ENCODE results near the gene CDHR3.

CDHR3 gene

DNA sequence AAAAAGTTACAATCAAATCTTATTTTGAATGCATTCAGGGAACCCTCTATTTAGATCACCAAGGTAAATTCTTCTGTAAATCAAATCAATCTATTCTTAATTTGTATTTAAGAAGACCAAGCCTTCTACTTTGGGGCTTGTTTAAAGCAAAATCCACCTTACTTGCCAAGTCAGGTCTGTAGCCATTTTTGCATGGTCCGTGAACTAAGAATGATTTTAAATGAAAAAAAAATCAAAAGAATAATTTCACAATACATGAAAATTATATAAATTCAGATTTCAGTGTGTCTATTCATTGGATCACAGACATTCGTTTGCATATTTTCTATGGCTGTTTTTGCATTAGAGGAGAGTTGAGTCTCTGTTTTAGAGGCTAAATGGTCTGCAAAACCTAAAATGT is 89.6 kb downstream of the CDHR3 start:
- H3K4me1 Mint-ChIP-seq, result peaks cover 11% of the 10 kb centered on the region
- DNase-seq, result no peak
- H3K9me3 Mint-ChIP-seq, result no peaks in the 10 kb centered on the region
- no peaks in the 10 kb centered on the region for H3K27me3 Mint-ChIP-seq
- no peak overlapping the region for H3K4me3 Mint-ChIP-seq
- H3K27ac Mint-ChIP-seq, result no peak overlapping the region
- no peak for ATAC-seq
- no peaks in the 10 kb centered on the region for H3K36me3 Mint-ChIP-seq (ENCODE audit: low read depth)

DNA sequence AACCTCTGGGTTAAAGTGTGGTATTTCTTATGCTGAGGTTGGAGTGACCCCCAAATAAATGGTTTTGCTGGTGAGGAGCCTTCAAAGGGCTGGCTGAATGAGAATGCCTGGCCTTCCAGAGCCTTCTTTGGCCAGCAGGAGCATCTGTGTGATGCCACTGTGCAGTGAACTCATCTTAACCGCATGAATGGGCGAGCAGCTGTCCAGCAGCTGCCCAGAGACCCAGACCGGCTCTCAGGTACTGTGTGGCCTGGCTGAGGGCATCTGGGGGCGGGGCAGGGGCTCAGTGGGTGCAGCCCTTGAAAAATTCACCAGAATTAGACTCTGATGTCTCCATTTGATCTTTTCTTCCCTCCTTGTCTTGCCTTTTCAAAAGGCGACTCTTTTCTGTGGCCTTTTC is 90.0 kb downstream of the CDHR3 start:
- no peak overlapping the region for H3K4me3 Mint-ChIP-seq
- ATAC-seq (no peak), DNase-seq (no peak)
- H3K4me1 Mint-ChIP-seq, result peaks cover 15% of the 10 kb centered on the region
- H3K36me3 Mint-ChIP-seq (ENCODE audit: low read depth), result no peaks in the 10 kb centered on the region
- no peaks in the 10 kb centered on the region for H3K27me3 Mint-ChIP-seq
- H3K27ac Mint-ChIP-seq, result no peak overlapping the region
- no peaks in the 10 kb centered on the region for H3K9me3 Mint-ChIP-seq

DNA sequence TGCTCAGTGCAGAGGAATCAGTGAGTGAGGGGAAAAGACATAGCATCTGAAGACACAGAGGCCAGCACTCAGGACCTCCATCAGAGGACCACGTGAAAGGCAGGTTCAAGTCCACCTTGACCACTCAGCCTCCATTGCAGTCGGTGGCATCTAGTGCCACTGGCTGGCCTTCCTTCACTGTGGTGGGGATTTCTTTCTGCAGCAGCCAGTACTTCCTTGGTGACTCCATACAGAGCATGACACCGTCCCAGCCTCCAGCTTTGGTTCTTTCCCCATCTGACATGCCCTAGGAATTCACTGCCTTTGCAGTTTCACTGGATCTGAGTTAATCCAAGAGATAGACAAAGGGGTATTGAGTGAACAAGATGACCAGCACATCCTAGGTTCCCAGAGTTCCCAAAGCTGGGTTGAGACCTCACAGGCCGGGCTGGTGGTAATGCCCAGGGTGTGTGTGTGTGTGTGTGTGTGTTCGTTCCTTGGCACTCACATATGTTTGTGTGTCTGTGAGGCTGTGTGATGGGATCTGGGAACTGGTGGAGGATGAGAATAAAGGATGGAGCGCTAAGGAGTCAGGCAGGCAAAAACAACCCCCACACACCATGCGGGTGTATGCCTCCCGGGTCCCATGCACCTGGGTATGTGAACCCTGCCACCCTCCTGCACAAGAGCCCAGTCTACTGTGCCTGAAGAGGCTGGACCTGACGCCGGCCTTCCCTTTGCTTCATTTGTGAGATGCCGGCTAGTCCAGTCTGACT is 91.3 kb downstream of the CDHR3 start:
- Mint-ChIP-seq H3K4me1 (peaks cover 24% of the 10 kb centered on the region), H3K36me3 (ENCODE audit: low read depth) (no peaks in the 10 kb centered on the region), H3K27ac (no peak overlapping the region), H3K27me3 (no peaks in the 10 kb centered on the region), H3K4me3 (no peak overlapping the region), H3K9me3 (no peaks in the 10 kb centered on the region)
- ATAC-seq, result no peak
- no peak for DNase-seq

DNA sequence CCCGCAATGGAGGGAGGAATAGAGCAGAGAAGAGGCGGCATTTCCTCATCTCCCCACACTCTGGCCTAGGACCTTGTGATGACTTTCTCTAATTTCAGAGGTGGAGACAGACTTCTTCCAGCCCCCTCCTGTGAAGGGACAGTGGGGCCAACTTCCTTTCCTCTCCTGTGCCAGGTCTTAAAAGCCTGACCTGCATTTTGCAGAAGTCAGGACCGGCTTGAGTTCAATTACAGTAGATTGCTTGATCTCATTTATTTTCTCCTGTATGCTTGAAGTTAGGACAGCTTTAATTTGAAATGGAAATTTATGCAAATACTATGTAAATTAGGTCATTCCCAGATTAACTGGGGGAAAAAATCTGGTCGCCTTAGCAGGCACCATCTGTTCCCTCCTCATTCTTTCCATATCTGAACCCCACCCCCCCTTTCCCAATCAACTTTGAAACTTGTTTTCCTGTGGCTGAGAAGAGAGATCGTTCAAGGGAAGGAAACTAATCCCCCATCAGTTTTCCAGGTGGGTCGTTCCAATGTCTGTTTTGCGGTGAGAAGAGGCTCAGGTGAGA is 92.0 kb downstream of the CDHR3 start:
- Mint-ChIP-seq H3K4me1 (peaks cover 25% of the 10 kb centered on the region), H3K36me3 (ENCODE audit: low read depth) (no peaks in the 10 kb centered on the region), H3K27me3 (no peaks in the 10 kb centered on the region), H3K4me3 (no peak overlapping the region), H3K27ac (no peak overlapping the region), H3K9me3 (no peaks in the 10 kb centered on the region)
- no peak for DNase-seq
- no peak for ATAC-seq

DNA sequence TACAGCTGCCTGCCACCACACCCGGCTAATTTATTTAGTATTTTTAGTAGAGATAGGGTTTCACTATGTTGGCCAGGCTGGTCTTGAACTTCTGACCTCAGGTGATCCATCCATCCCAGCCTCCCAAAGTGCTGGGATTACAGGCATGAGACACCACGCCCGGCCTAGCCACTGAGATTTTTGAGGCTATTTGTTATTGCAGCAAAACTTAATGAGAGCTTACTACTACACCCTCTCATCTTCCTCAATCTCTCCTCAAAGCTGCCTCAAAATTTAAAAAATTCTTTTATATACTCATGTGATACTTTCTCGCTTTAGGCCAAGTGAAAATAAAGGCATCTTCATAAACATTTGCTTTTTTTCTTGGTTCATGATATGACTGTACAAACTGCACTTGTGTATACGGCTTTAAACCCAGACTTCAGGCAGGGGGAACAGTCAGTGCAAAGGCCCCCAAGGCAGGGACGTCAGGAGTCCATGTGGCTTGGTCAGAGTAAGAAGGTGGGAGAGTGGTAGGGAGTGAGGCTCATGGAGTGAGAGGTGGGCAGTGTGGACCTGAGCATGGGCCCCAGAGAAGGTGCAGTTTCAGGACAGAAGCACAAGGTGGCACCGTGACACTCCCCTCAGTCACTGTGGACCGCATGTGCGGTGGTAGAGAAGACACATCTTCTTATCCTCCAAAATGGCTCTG is 93.6 kb downstream of the CDHR3 start:
- peak; percentile 91 for ATAC-seq
- Mint-ChIP-seq H3K9me3 (no peaks in the 10 kb centered on the region), H3K27ac (no peak overlapping the region), H3K4me1 (peaks cover 31% of the 10 kb centered on the region), H3K27me3 (no peaks in the 10 kb centered on the region), H3K36me3 (ENCODE audit: low read depth) (no peaks in the 10 kb centered on the region), H3K4me3 (no peak overlapping the region)
- peak; percentile 69 for DNase-seq

DNA sequence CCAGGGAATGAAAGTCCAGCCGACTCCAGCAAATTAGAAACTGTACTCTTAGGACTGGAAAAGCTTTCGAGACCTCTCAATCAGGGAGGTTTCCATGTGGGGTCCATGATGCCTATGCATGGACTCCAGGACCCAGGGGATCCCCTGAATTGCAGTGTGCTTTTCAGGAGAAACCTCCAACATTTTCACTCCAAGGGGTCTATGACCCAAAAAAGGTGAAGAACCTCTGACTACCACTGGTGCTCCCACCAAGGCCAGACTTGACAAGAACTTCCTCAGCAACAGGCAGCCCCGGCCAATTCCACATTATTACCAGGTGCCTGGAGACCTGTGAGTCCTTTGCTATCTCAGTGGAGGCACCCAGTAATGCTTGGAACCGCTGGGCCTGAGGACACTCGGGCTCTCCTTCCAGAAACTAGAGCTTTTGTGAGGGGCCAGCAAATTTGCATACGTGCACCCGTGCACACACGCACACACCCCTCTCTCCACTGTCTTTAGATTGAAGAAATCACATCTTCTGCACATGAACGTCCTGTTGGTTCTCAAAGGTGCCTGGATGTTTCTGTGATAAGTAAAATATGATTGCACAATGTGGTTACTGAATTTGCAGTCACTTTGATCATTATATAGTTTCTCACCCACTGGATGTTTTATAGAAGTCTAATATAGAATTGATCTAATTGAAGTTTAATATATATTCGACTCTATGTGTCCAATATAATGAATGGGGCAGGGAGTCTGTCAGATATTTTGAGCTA is 94.3 kb downstream of the CDHR3 start:
- Mint-ChIP-seq H3K9me3 (no peaks in the 10 kb centered on the region), H3K27me3 (no peaks in the 10 kb centered on the region), H3K36me3 (ENCODE audit: low read depth) (no peaks in the 10 kb centered on the region), H3K27ac (peak overlapping the region; percentile 9), H3K4me3 (peak overlapping the region; percentile 18), H3K4me1 (peaks cover 37% of the 10 kb centered on the region)
- ATAC-seq (no peak), DNase-seq (no peak)

DNA sequence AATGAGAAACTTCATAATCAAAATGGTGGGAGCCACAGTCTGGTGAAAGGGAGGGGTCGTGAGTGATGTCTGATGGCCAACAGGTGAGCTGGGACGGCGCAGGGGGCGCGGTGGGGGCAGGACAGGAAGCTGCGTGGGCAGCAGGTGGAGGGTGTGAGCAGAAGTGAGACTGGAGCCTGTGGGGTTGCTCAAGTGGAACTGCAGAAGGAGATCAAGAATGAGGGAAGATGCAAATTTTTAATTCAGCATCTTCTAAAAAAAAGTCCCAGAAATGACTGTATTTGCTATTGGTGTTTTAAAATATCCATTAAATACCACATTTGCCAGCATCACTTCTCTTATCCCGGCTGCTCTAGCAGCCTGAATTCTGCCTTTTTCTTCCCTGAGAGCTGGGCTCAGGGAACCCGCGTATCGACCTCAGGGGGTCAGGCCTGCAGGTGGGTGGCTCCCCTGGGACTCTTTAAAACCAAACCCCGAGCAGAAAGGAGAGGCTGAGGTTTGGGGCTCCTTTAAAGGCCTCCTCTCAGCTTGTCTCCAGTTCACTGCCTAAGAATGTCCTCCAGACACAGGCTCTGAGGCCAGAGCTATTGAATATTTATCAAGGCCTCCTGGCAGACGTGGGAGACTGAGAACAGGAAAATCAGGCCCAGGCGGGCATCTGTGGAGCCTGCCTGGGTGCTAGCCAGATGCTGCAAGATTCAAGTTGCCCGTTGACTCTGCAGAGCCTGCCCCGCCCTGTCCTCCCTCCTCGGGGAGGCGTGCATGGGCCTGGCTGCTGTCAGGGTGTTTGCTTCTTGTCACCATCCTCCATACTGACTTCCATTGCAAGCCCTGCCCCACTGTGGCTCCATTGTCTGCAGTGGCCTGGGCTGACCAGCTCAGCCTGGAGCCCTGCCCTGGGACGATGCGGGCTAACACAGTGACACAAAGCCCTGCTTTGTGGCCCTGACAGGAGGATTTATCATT is 95.2 kb downstream of the CDHR3 start:
- Mint-ChIP-seq H3K4me3 (peak overlapping the region; percentile 18), H3K36me3 (ENCODE audit: low read depth) (no peaks in the 10 kb centered on the region), H3K9me3 (no peaks in the 10 kb centered on the region), H3K27ac (peak overlapping the region; percentile 9), H3K4me1 (peaks cover 46% of the 10 kb centered on the region), H3K27me3 (no peaks in the 10 kb centered on the region)
- DNase-seq, result peak; percentile 51
- peak; percentile 31 for ATAC-seq

DNA sequence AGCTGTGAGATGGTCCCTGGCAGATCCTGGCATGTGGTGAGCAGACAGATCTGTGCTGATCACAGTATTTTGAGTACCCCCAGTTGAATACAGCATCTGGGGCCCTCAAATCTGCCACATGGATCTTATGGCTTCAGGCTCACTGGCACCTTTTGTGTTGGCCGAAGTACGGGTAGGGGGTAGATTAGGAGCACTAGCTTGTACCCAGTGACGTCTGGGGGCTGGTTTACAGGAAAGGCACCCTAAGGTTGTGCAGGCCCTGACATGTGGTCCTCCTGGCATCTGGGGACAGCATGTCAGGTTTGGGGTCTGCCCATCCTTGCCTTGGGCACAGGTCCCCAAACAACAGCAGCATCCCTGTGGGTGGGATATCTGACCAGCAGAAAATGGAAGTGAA is 95.9 kb downstream of the CDHR3 start:
- Mint-ChIP-seq H3K36me3 (ENCODE audit: low read depth) (no peaks in the 10 kb centered on the region), H3K9me3 (no peaks in the 10 kb centered on the region), H3K4me1 (peaks cover 53% of the 10 kb centered on the region), H3K27ac (peak overlapping the region; percentile 26), H3K27me3 (no peaks in the 10 kb centered on the region), H3K4me3 (no peak overlapping the region)
- ATAC-seq (no peak), DNase-seq (no peak)

DNA sequence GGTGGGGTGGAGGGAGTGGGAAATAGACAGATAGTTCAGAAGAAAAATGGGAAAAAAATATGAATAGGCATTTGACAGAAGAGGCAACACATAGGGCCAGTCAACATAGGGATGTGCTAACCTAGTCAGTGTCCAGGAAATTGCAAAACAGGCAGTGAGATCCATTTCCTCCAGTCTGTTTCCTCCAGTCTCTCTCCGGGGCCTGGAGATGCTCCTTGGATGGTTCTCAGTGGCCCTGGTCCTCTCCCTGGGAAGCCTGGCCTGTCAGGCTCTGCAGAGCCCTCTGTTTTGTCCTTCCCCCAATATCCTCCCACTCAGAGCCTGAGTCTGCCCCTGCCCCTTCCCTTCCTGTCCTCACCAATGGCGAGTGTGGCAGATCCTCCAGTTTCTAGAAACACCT is 96.5 kb downstream of the CDHR3 start:
- no peak overlapping the region for H3K4me3 Mint-ChIP-seq
- H3K4me1 Mint-ChIP-seq, result peaks cover 57% of the 10 kb centered on the region

DNA sequence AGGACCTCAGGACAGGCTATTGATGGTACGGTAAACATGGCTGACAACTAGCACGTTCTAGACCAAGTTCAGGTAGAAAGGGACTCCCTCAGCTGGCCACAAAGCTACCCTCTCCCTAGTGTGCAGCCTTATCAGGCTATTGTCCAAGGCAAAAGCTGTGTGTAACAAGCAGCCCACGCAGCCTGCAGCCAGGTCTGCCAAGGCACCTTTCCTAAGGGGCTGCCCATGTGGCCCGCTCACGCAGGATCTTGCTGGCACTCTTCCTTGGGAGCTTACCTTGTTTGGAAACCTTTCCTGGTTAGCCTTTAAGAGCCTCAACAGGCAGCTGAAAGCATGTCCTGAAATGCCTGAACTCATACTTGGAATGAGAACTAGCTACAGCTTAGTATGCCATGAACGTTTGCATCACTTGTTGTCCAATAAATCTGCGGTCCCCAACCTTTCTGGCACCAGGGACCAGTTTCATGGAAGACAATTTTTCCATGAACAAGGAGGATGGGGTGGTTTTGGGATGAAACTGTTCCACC is 97.4 kb downstream of the CDHR3 start:
- Mint-ChIP-seq H3K4me1 (peaks cover 57% of the 10 kb centered on the region), H3K4me3 (no peak overlapping the region), H3K36me3 (ENCODE audit: low read depth) (no peaks in the 10 kb centered on the region), H3K9me3 (no peaks in the 10 kb centered on the region), H3K27me3 (no peaks in the 10 kb centered on the region), H3K27ac (no peak overlapping the region)
- no peak for ATAC-seq
- DNase-seq, result no peak

More for the DNA sequence above, 96.5 kb downstream of the CDHR3 start:
- Mint-ChIP-seq H3K27me3 (no peaks in the 10 kb centered on the region), H3K9me3 (no peaks in the 10 kb centered on the region), H3K36me3 (ENCODE audit: low read depth) (no peaks in the 10 kb centered on the region), H3K27ac (peak overlapping the region; percentile 26)
- no peak for DNase-seq
- no peak for ATAC-seq

DNA sequence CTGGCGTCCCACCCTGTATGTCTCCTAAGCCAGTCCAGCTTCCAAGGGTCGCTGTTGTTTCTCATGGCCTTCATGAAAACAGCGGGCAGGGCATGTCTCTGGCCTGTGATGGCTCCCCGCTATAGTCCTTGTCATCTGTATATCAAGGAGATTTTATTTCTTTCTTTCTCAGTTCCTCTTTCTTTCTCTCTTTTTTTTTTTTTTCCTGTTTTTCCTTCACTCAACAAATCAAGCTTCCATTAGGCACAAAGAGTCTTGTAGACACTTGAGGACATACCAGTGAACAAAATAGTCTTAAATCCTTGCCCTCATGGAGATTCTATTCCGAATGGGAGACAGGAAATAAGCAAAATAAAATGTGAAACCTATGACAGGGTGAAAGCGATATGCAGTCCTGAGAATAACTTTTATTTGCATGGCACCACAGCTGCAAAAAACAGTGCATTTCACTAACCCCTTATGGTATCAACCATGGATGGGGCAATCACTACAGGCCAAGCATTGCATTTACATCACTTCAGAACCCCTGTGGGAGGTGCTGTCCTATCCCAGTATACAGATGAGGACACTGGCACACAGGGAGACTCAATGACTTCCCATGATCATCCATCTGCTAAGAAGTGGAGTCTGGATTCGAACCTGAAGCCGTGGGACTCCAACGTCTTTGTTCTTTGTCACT is 98.4 kb downstream of the CDHR3 start:
- Mint-ChIP-seq H3K27me3 (no peaks in the 10 kb centered on the region), H3K9me3 (no peaks in the 10 kb centered on the region), H3K36me3 (ENCODE audit: low read depth) (no peaks in the 10 kb centered on the region), H3K4me3 (no peak overlapping the region), H3K4me1 (peaks cover 57% of the 10 kb centered on the region), H3K27ac (peak overlapping the region; percentile 15)
- no peak for ATAC-seq
- no peak for DNase-seq

DNA sequence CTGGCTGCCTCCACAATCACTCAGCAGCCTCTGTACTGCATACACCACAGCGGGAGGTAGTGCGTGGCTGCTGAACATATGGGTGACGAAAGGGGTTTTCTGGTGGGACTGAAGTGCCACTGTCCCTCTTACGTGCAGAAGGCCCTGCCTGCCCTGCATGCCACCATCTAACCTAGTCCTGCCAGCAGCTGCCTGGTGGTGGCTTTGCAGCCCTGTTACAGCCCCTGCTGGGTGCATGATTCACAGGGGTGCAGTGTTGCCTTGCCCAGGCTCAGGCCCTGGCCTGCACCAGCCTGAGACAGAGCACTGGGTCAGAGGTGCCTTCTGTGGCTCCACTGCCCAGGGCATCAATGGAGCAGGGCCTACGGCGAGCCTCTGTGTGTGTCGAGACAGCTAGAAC is 98.9 kb downstream of the CDHR3 start:
- peak; percentile 29 for ATAC-seq
- Mint-ChIP-seq H3K9me3 (no peaks in the 10 kb centered on the region), H3K4me1 (peaks cover 53% of the 10 kb centered on the region), H3K36me3 (ENCODE audit: low read depth) (no peaks in the 10 kb centered on the region), H3K27ac (peak overlapping the region; percentile 15), H3K4me3 (no peak overlapping the region), H3K27me3 (no peaks in the 10 kb centered on the region)
- no peak for DNase-seq

DNA sequence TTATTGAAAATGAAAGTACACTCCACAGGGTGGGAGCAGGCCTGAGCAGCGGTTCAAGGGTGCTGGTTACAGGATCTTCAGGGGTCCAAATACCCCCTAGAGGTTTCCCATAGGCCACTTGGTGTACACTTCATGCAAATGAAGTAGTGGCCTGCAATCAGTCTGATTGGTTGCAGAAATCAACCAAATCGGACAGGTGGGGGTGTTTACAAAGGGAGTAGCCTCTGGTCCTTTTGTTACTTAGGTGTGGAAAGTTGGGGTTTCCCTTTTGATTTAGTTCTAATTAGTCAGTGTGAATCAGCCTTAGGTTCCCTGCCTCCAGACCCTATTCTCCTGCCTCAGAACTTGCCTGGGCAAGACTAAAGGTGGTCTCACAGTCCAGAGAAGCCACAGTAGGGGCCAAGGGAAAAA is 99.5 kb downstream of the CDHR3 start:
- Mint-ChIP-seq H3K36me3 (ENCODE audit: low read depth) (no peaks in the 10 kb centered on the region), H3K27me3 (no peaks in the 10 kb centered on the region), H3K4me1 (peaks cover 48% of the 10 kb centered on the region), H3K4me3 (no peak overlapping the region), H3K27ac (peak overlapping the region; percentile 70), H3K9me3 (no peaks in the 10 kb centered on the region)
- no peak for DNase-seq
- ATAC-seq, result peak; percentile 48
